ENCODE measurements around the gene POC1A.
A peak's percentile ranks its signal among the peaks of the same experiment; 100 is the strongest.
"Not testable (repeated sequence)": the region's sequence is repeated elsewhere in the genome, so short reads cannot be mapped to it uniquely, and the experiment has no call there.

The POC1A gene

GRCh38 chr3:52054661-52055511, 99.3 kb downstream of the POC1A start:
- DNase-seq: peak in 3 of 58 donors; percentile 20 to 28 (median 24)

- DNase-seq: peak in 41 of 58 donors; percentile 13 to 77 (median 49)
Observed at GRCh38 chr3:52053307-52054304, 100.6 kb downstream of the POC1A start.

GRCh38 chr3:52052831-52053306, 101.4 kb downstream of the POC1A start:
- peak in 55 of 58 donors; percentile 20 to 82 (median 73) for DNase-seq

DNA sequence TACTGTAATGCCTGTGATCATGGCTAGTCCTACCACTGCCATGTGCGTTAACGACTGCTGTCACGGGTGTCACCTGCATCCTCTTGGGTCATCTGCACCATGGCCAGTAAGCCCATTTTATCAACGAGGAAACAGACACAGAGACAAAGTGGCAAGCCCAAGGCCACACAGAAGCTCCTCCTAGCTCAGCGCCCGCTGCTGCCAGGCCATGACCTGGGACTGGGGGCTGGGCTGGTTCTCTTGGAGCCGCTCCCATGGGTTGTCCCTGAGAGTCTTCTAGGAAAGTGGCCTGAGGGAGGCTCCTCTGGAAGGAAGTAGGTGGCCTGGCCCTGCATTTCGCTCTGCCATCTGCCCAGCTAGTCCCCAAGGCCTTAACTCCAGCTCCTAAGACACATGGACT, 102.8 kb downstream of the POC1A start:
- no peak for DNase-seq

- no peak for DNase-seq
Observed at GRCh38 chr3:52050571-52050970, 103.7 kb downstream of the POC1A start.

DNA sequence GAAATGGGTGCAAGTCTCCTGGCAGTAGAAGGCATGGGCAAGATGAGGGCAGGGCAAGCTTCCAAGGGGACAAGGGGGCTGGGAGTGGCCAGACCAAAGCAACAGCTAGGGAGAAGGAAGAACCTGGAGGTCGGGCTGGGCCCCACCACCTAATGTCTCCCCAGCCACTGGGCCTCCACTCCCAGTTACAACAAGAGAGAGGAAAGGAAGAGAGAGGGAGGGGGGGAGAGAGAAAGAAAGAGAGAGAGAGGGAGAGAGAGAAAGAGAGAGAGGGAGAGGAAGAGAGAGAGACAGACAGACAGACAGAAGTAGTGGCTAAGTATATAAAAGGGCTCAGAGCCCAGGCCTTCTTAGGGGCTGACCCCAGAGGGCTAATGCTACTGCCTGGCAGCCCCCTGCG, 104.7 kb downstream of the POC1A start:
- no peak for DNase-seq

GRCh38 chr3:52047295-52047960, 106.8 kb downstream of the POC1A start:
- peak in 54 of 58 donors; percentile 41 to 97 (median 84) for DNase-seq

GRCh38 chr3:52046902-52047239, 107.4 kb downstream of the POC1A start:
- DNase-seq: peak in 2 of 58 donors; percentile 69 to 82

DNA sequence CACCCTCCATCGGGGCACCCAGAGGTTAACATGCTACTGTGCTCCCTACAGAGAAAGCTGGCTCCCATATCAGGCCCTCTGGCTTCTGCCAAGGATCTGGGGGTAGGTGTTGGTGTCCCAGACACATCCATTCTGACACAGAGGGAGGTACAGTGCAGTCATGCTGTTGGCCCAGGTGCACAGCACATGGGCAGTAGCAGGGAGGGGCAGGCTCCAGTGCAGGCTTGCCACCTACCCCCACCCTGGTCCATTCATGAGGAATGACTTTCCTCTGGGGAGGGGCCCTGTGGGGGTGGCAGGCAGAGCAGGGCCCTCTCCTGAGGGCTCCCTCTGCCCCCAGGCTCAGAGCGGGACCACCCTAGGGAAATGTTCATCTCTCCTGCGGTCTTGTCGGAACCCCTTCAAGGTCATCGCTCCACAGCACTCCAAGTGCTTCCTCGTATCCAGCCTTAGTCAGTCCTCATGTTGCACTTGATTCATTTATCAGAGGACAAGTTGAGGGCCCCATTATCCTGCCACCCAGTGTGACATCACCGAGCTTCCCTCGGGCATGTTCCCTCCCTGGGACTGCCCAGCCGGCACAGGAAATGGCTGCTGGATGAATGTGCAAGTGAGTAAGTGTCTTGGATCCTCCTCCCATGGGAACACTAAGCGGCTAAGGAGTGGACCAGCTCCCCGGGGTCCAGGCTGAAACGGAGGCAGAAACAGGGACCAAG, 107.9 kb downstream of the POC1A start:
- peak in 23 of 58 donors; percentile 21 to 82 (median 55) for DNase-seq

- DNase-seq: no peak
Observed at GRCh38 chr3:52044869-52045619, 109.2 kb downstream of the POC1A start.

DNA sequence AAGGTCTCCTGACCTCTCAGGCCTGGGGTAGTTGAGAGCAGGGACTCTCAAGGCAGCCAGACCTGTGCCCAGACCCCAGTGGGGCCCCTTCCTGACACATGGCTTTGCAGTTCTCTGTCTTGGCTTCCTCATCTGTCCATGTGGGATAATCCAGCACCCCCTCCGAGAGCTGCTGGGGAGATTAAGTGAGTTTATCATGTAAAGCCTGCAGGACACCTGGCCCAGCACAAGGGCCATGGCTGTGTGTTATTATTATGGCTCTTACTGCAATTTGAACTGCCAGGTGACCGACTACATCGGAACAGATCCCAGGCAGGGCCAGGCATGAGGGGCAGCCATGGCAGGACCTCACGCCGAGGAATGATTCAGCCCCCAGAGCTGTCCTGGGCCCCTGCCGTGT, 110.5 kb downstream of the POC1A start:
- no peak for DNase-seq

DNA sequence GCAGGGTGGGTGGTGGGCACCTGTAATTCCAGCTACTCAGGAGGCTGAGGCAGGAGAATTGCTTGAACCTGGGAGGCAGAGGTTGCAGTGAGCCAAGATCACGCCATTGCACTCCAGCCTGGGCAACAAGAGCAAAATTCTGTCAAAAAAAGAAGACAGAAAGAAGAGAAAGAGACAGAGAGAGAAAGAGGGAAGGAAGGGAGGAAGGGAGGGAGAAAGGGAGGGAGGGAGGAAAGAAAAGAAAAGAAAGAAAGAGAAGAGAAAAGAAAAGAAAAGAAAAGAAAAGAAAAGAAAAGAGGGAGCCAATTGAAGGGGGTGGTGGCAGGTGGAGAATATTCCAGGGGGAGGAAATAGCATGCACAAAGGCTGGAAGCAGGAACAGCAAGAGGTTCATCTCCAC, 111.2 kb downstream of the POC1A start:
- DNase-seq: not testable (repeated sequence)

GRCh38 chr3:52041118-52041731, 113.0 kb downstream of the POC1A start:
- DNase-seq: peak in 51 of 58 donors; percentile 23 to 89 (median 65)

DNA sequence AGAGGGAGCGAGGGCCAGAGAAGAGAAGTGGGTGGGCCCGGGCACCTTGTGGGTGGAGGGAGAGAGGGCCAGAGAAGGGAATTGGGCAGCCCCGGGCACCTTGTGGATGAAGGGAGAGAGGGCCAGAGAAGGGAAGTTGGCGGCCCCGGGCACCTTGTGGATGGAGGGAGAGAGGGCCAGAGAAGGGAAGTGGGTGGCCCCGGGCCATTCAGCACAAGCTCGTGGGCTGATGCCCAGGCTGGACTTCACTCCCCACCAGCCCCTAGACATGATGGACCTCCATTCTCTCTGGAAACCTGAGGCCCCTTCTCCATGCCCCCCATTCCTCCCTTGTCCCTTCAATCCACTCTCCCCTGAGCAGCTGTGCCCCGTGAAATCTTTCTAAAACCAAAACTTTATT, 113.6 kb downstream of the POC1A start:
- DNase-seq: peak in 8 of 58 donors; percentile 29 to 66 (median 52)

- peak; percentile 35 to 99 (median 93) for DNase-seq
Observed at GRCh38 chr3:52039846-52040245, 114.4 kb downstream of the POC1A start.

DNA sequence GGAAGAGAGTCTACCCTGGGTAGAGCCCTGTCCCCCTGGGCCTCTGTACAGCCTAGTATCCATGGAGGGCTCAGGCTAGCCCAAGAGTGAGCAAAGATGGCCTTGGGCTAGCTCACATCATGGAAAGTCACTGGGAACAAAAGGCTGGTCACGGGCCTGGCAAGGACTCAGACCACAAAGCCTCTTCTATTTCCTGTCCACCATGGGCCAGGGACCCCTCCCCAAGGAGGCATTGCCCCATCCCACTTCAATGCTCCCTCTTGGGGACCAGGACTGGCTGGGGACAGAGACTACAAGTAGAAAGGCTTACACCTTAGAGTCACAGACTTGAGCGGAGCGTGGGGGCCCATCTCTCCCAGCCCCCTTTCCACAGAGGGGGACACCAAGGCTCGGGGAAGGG, 114.8 kb downstream of the POC1A start:
- DNase-seq: peak in 13 of 58 donors; percentile 17 to 84 (median 67)

DNA sequence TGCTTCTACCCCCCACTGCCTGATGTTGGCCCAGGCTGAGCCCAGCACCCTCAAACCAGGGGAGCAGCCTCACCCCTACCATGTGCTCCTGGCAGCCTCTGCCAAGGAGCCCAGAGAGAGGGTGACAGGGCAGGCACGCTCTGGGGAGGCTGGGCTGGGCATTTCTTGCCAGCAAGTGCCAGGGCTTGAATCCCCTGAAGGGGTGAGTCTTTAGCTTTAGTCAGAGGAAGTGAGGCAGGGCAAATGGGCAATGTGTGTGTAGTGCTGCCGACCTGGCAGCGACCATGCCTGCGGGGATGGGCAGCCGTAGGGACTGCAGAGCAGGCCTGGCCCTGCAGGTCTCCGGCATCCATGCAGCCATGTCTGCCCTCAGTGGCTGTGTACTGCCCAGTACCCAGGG, 116.0 kb downstream of the POC1A start:
- DNase-seq: peak in 1 of 58 donors; percentile 27

- DNase-seq: no peak
Observed at GRCh38 chr3:52037291-52037690, 116.9 kb downstream of the POC1A start.

DNA sequence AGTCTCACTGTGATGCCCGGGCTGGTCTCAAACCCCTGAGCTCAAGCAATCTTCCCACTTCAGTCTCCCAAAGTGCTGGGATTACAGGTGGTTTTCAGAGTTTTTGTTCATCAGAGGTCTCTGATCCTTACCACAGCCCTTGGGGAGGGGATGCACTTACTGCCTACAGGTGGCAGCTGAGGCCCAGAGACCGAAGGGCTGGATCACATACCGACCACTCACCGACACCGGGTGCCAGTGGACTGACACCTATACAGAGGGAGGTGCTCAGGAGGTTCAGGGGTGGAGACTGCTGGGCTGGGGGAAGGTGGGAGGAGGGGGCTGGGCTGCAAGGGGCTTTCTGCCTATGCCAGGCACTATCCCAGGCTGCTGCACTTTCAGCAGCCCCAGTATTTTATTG, 117.4 kb downstream of the POC1A start:
- DNase-seq: no peak

Measured in anterior cingulate cortex (tissue), 58 donors.